ENCODE data around the gene CCL4. TPM values are rescaled to one million over a fixed set of nuclear protein-coding genes. Genes with fewer than 3 reads are reported as not detected.
"Not testable (repeated sequence)": the region's sequence is repeated elsewhere in the genome, so short reads cannot be mapped to it uniquely, and the experiment has no call there.

The CCL4 gene
- total RNA-seq, result not detected in 2 replicates
- long read RNA-seq, result 0 reads

- H3K4me1 Mint-ChIP-seq (ENCODE audit: low read depth); DNase-seq (ENCODE audit: low spot score, unreplicated experiment); H3K36me3 Mint-ChIP-seq (ENCODE audit: insufficient read depth); H3K9me3 Mint-ChIP-seq (ENCODE audit: low read depth); H3K4me3 Mint-ChIP-seq (ENCODE audit: low read depth); H3K27ac Mint-ChIP-seq: not testable (repeated sequence)
- peaks cover 23% of the 10 kb centered on the region for H3K27me3 Mint-ChIP-seq
Measured at GRCh38 chr17:36103401-36103975, at the start of gene CCL4. Gene CCL4, plus strand, starts transcription at chr17:36103827. Its CDS starts 79 bp downstream, at chr17:36103906.

DNA sequence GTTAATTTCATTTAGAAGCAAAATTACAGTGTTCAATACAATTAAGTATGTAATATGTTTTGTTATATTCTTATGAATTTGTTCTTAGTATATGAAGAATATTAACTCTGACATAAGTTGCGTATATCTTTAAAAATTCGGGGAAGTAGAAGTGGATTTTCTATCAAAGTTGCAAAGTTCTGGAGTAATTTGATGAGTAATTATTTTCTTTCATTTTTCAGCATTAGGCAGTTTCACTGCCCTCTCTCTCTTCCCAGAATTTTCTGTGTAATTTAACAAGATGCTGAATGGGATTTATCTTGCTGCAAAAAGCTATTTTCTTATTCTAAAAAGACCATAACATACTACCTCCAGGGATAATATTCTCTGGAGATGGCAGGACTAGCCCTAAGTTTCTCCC lies 48.5 kb upstream of the CCL4 start:
- Mint-ChIP-seq H3K9me3 (ENCODE audit: low read depth) (peaks cover 17% of the 10 kb centered on the region), H3K27me3 (no peaks in the 10 kb centered on the region), H3K27ac (no peak overlapping the region), H3K36me3 (ENCODE audit: insufficient read depth) (no peaks in the 10 kb centered on the region), H3K4me3 (ENCODE audit: low read depth) (no peak overlapping the region), H3K4me1 (ENCODE audit: low read depth) (peaks cover 1% of the 10 kb centered on the region)
- TF ChIP-seq CTCF (IDR thresholded peaks at IDR 0.05; ENCODE audit: unreplicated experiment), result no peak
- DNase-seq (ENCODE audit: low spot score, unreplicated experiment), result no peak

DNA sequence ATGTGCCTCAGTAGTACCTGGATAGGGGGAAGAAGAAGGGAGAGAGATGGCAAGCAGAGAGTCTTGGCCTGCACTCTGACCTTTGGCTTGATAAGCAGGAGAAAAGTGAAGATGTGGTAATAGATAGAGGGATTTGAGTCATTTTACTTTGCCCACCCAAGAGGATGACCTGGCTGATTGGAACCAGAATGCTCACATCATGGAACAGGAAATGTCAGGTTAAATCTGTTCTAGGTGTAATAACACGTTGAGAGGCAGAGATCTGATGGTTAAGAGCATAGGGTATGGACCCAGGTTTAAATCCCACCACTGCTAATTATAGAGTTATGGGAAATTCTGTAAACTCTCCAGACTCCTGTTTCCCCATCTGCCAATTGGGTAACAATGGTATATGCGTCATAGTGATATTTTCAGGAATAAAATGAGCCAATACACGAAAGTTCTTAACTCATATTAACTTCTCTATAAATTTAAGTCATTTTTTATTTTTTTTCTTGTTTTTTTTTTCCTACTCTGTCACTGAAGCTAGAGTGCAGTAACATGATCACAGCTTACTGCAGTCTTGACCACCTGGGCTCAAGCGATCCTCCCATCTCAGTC lies 47.6 kb upstream of the CCL4 start:
- H3K4me1 Mint-ChIP-seq (ENCODE audit: low read depth), result peaks cover 1% of the 10 kb centered on the region
- peaks cover 14% of the 10 kb centered on the region for H3K9me3 Mint-ChIP-seq (ENCODE audit: low read depth)
- H3K36me3 Mint-ChIP-seq (ENCODE audit: insufficient read depth), result no peaks in the 10 kb centered on the region
- no peak overlapping the region for H3K27ac Mint-ChIP-seq
- H3K27me3 Mint-ChIP-seq, result no peaks in the 10 kb centered on the region
- DNase-seq (ENCODE audit: low spot score, unreplicated experiment), result no peak
- H3K4me3 Mint-ChIP-seq (ENCODE audit: low read depth), result no peak overlapping the region
- TF ChIP-seq CTCF (IDR thresholded peaks at IDR 0.05; ENCODE audit: unreplicated experiment), result no peak

DNA sequence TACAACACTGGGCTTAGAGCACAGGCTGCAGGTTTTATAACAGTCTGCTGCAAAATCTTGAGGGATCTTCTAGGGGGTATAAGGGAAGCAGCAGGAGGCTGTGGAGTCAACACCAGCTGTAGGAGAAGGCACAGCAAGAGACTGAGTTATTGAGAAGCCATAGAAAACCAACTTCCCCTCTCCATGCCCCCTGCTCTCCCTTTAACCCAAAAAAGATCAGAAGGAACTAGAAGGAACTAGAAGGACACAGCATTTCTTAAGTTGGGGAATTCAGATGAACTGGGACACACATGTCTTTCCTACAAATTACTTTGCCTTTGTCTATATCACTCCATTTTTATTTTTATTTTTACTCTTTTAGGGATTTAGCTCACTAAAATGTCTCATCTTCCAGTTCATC lies 45.7 kb upstream of the CCL4 start:
- Mint-ChIP-seq H3K4me1 (ENCODE audit: low read depth) (peaks cover 1% of the 10 kb centered on the region), H3K27ac (no peak overlapping the region), H3K36me3 (ENCODE audit: insufficient read depth) (no peaks in the 10 kb centered on the region), H3K9me3 (ENCODE audit: low read depth) (no peaks in the 10 kb centered on the region), H3K4me3 (ENCODE audit: low read depth) (no peak overlapping the region), H3K27me3 (no peaks in the 10 kb centered on the region)
- TF ChIP-seq CTCF (IDR thresholded peaks at IDR 0.05; ENCODE audit: unreplicated experiment), result no peak
- DNase-seq (ENCODE audit: low spot score, unreplicated experiment), result no peak

DNA sequence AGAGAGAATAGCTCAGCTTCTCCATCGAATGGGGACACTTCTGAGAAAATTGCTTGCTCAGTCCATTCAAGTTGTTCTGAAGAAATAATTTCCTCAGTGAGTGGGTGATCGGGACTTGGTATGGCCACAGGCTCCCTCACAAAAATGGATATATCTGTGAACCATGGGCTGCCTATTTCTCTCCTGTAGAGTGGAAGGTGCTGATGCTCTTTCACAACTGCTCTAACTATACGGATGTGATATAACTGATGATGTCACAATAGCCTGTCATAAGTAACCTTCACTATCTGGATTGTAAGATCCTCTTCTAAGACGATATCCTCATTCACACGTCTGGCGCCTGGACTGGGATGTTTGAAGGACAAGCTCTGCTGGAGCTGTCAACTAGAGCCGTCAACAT lies 44.2 kb upstream of the CCL4 start:
- Mint-ChIP-seq H3K27ac (no peak overlapping the region), H3K4me3 (ENCODE audit: low read depth) (no peak overlapping the region), H3K27me3 (no peaks in the 10 kb centered on the region), H3K36me3 (ENCODE audit: insufficient read depth) (no peaks in the 10 kb centered on the region), H3K4me1 (ENCODE audit: low read depth) (peaks cover 1% of the 10 kb centered on the region), H3K9me3 (ENCODE audit: low read depth) (no peaks in the 10 kb centered on the region)
- TF ChIP-seq CTCF (IDR thresholded peaks at IDR 0.05; ENCODE audit: unreplicated experiment), result no peak
- DNase-seq (ENCODE audit: low spot score, unreplicated experiment), result no peak

GRCh38 chr17:36060816-36061215 lies 42.8 kb upstream of the CCL4 start:
- Mint-ChIP-seq H3K27ac (no peak overlapping the region), H3K9me3 (ENCODE audit: low read depth) (no peaks in the 10 kb centered on the region), H3K36me3 (ENCODE audit: insufficient read depth) (no peaks in the 10 kb centered on the region), H3K27me3 (no peaks in the 10 kb centered on the region), H3K4me1 (ENCODE audit: low read depth) (peaks cover 1% of the 10 kb centered on the region), H3K4me3 (ENCODE audit: low read depth) (no peak overlapping the region)
- no peak for TF ChIP-seq CTCF (IDR thresholded peaks at IDR 0.05; ENCODE audit: unreplicated experiment)
- no peak for DNase-seq (ENCODE audit: low spot score, unreplicated experiment)
